ENCODE measurements around the gene INHBE. TPM values are rescaled to one million over a fixed set of nuclear protein-coding genes. Genes with fewer than 3 reads are reported as not detected.
A peak's percentile ranks its signal among the peaks of the same experiment; 100 is the strongest.
"Not testable (repeated sequence)": the region's sequence is repeated elsewhere in the genome, so short reads cannot be mapped to it uniquely, and the experiment has no call there.

Gene INHBE
- total RNA-seq, 3 donors from 2014 or later (not counting 1 experiment from before 2014, with no cell fraction given), result not detected

- H3K9me3 Mint-ChIP-seq, result no peaks in the 10 kb centered on the region
- no peak for ATAC-seq
- intact Hi-C loops (cut with micrococcal nuclease), result no loop called here
- no peak overlapping the region for H3K4me3 Mint-ChIP-seq
- H3K27ac ChIP-seq (ENCODE audit: low read length), result no peak overlapping the region
- peaks cover 18% of the 10 kb centered on the region for H3K36me3 Mint-ChIP-seq
- no peaks in the 10 kb centered on the region for H3K27me3 Mint-ChIP-seq (ENCODE audit: low read depth in 2 of 2)
- no peaks in the 10 kb centered on the region for H3K9me3 ChIP-seq (ENCODE audit: control insufficient read depth, insufficient read depth, low read length)
- H3K36me3 ChIP-seq (ENCODE audit: control insufficient read depth, insufficient read depth, low read length), result peaks cover 54% of the 10 kb centered on the region
- no peak for TF ChIP-seq CTCF (IDR thresholded peaks at IDR 0.05)
- no peaks in the 10 kb centered on the region for H3K27me3 ChIP-seq (ENCODE audit: control insufficient read depth, insufficient read depth, low read length)
- no peak for DNase-seq
- peak overlapping the region in 1 of 2 donors; percentile 19 for H3K27ac Mint-ChIP-seq
- H3K4me3 ChIP-seq (ENCODE audit: low read length), result no peak overlapping the region
- no peaks in the 10 kb centered on the region for H3K4me1 ChIP-seq (ENCODE audit: control insufficient read depth, insufficient read depth, low read length)
- 98% methylated on average over 11 of the region's 11 CpGs for WGBS (ENCODE audit: insufficient coverage)
- peaks cover 4 to 7% of the 10 kb centered on the region in 2 donors for H3K4me1 Mint-ChIP-seq
Observed at GRCh38 chr12:57500213-57500612, 45.1 kb downstream of the INHBE start.

GRCh38 chr12:57502311-57502969, 47.3 kb downstream of the INHBE start:
- H3K27ac Mint-ChIP-seq, result peak overlapping the region in 1 of 2 donors; percentile 2
- H3K36me3 Mint-ChIP-seq, result peaks cover 18% of the 10 kb centered on the region
- WGBS (ENCODE audit: insufficient coverage), result 98% methylated on average over 19 of the region's 22 CpGs

GRCh38 chr12:57506541-57506940, 51.4 kb downstream of the INHBE start:
- H3K27ac Mint-ChIP-seq; ATAC-seq; H3K4me3 Mint-ChIP-seq; H3K9me3 Mint-ChIP-seq; intact Hi-C loops (cut with micrococcal nuclease); H3K9me3 ChIP-seq (ENCODE audit: control insufficient read depth, insufficient read depth, low read length); DNase-seq; H3K27ac ChIP-seq (ENCODE audit: low read length); H3K27me3 Mint-ChIP-seq (ENCODE audit: low read depth in 2 of 2); H3K4me3 ChIP-seq (ENCODE audit: low read length); H3K4me1 Mint-ChIP-seq; H3K4me1 ChIP-seq (ENCODE audit: control insufficient read depth, insufficient read depth, low read length); H3K27me3 ChIP-seq (ENCODE audit: control insufficient read depth, insufficient read depth, low read length): not testable (repeated sequence)
- 87% methylated on average over 3 of the region's 4 CpGs for WGBS (ENCODE audit: insufficient coverage)
- H3K36me3 Mint-ChIP-seq, result peaks cover 15% of the 10 kb centered on the region
- H3K36me3 ChIP-seq (ENCODE audit: control insufficient read depth, insufficient read depth, low read length), result peaks cover 42% of the 10 kb centered on the region

More at GRCh38 chr12:57502311-57502969, 47.3 kb downstream of the INHBE start:
- H3K4me3 ChIP-seq (ENCODE audit: low read length); intact Hi-C loops (cut with micrococcal nuclease); ATAC-seq; H3K9me3 Mint-ChIP-seq; H3K27me3 ChIP-seq (ENCODE audit: control insufficient read depth, insufficient read depth, low read length); H3K4me3 Mint-ChIP-seq; H3K27me3 Mint-ChIP-seq (ENCODE audit: low read depth in 2 of 2); DNase-seq; H3K27ac ChIP-seq (ENCODE audit: low read length); H3K9me3 ChIP-seq (ENCODE audit: control insufficient read depth, insufficient read depth, low read length); H3K4me1 Mint-ChIP-seq; H3K4me1 ChIP-seq (ENCODE audit: control insufficient read depth, insufficient read depth, low read length): not testable (repeated sequence)
- H3K36me3 ChIP-seq (ENCODE audit: control insufficient read depth, insufficient read depth, low read length), result peaks cover 59% of the 10 kb centered on the region

Other genes starting within 250 kb of the INHBE start
- under 1 TPM in 1 of 3 donors, not detected in 2; 0.82 TPM for gene NXPH4, start 238.5 kb upstream of the INHBE start, total RNA-seq
- 10 to 100 TPM; 28.6 to 39.3 (median 34.9) TPM for gene SHMT2, start 225.6 kb upstream of the INHBE start, total RNA-seq
- 1 to 10 TPM; 2.4 to 4.1 (median 3.8) TPM for gene STAC3, start 204.1 kb upstream of the INHBE start, total RNA-seq
- 100 to 1,000 TPM; 110 to 124 (median 123) TPM for gene R3HDM2, start 24.3 kb upstream of the INHBE start, total RNA-seq
- under 1 TPM; 0.18 to 0.35 (median 0.31) TPM for gene INHBC, start 20.5 kb upstream of the INHBE start, total RNA-seq
- 1 to 10 TPM in 1 of 3 donors, under 1 TPM in 2; 0.50 to 1.4 (median 0.99) TPM for gene GLI1, start 4.5 kb downstream of the INHBE start, total RNA-seq
- 1,000 to 10,000 TPM in 2 of 3 donors, 100 to 1,000 TPM in 1; 558 to 1,091 (median 1,015) TPM for gene ARHGAP9, start 24.6 kb downstream of the INHBE start, total RNA-seq
- 100 to 1,000 TPM; 200 to 237 (median 218) TPM for gene MARS1, start 32.8 kb downstream of the INHBE start, total RNA-seq
- gene DDIT3, start 65.2 kb downstream of the INHBE start, total RNA-seq, result 100 to 1,000 TPM; 117 to 318 (median 182) TPM
- 100 to 1,000 TPM; 130 to 142 (median 139) TPM for gene MBD6, start 67.5 kb downstream of the INHBE start, total RNA-seq
- gene DCTN2, start 91.9 kb downstream of the INHBE start, total RNA-seq, result 10 to 100 TPM; 65.5 to 76.5 (median 71.8) TPM
- under 1 TPM; 0.09 to 0.40 (median 0.16) TPM for gene KIF5A, start 94.7 kb downstream of the INHBE start, total RNA-seq
- 10 to 100 TPM; 41.0 to 62.9 (median 52.0) TPM for gene PIP4K2C, start 135.9 kb downstream of the INHBE start, total RNA-seq
- gene DTX3, start 149.5 kb downstream of the INHBE start, total RNA-seq, result 10 to 100 TPM; 65.1 to 81.1 (median 77.0) TPM
- gene ARHGEF25, start 156.1 kb downstream of the INHBE start, total RNA-seq, result 1 to 10 TPM; 3.1 to 6.5 (median 5.1) TPM
- gene B4GALNT1, start 177.9 kb downstream of the INHBE start, total RNA-seq, result under 1 TPM; 0.38 to 0.59 (median 0.48) TPM
- gene OS9, start 238.8 kb downstream of the INHBE start, total RNA-seq, result 100 to 1,000 TPM; 185 to 221 (median 198) TPM